Suppressor macrophage treated with lipopolysaccharide for 1 hour (primary cell): ENCODE measurements around the gene IRF3.

Experiments used
- DNase-seq, 3 donors: peaks; one replicate each; pipeline ENCODE4 v3.0.0-alpha.2; 2020 to 2022

IRF3 gene

GRCh38 chr19:49615861-49616260, 49.8 kb downstream of the IRF3 start:
- DNase-seq = no peak

- peak; percentile 81 to 87 (median 81) for DNase-seq
These were observed 51.4 kb downstream of the IRF3 start for GRCh38 chr19:49614096-49614833.

- peak; percentile 54 to 65 (median 62) for DNase-seq
These were observed 52.3 kb downstream of the IRF3 start for GRCh38 chr19:49613374-49613773.
